Hepatocyte (in vitro differentiated cells): ENCODE data around the gene BMP6. TPM values are rescaled to one million over a fixed set of nuclear protein-coding genes. Genes with fewer than 3 reads are reported as not detected.

Experiments
- DNase-seq: peaks from one replicate; pipeline ENCODE4 v3.0.0-alpha.2; 2016; ENCODE audit warnings: low spot score
- H2AFZ ChIP-seq: fragments of 200-600 bp; sonication (generic); 2 replicates; pipeline ENCODE4 v1.6.0; 2016; ENCODE audit warnings: antibody characterized with exemption, mild to moderate bottlenecking
- H3K27ac ChIP-seq: fragments of 200-600 bp; sonication (generic); 2 replicates; pipeline ENCODE4 v1.5.1; 2016; ENCODE audit warnings: mild to moderate bottlenecking
- H3K27me3 ChIP-seq: fragments of 200-600 bp; sonication (generic); 2 replicates; pipeline ENCODE4 v1.6.1; 2016
- H3K36me3 ChIP-seq: fragments of 200-600 bp; sonication (generic); replicated peaks from 2 replicates; pipeline ENCODE4 v1.5.1; 2016; ENCODE audit warnings: low read depth; ENCODE audit not compliant: insufficient read depth
- H3K4me1 ChIP-seq: fragments of 200-600 bp; sonication (generic); 2 replicates; pipeline ENCODE4 v1.5.1; 2016; ENCODE audit warnings: mild to moderate bottlenecking, moderate library complexity; ENCODE audit not compliant: insufficient read depth
- H3K4me2 ChIP-seq: fragments of 200-600 bp; sonication (generic); 2 replicates; pipeline ENCODE4 v1.6.0; 2016
- H3K4me3 ChIP-seq: fragments of 200-600 bp; sonication (generic); 2 replicates; pipeline ENCODE4 v1.5.1; 2016; ENCODE audit warnings: mild to moderate bottlenecking
- H3K79me2 ChIP-seq: fragments of 200-600 bp; sonication (generic); 2 replicates; pipeline ENCODE4 v1.6.0; 2017; ENCODE audit warnings: mild to moderate bottlenecking
- H3K9me2 ChIP-seq: fragments of 200-600 bp; sonication (generic); replicated peaks from 2 replicates; pipeline ENCODE4 v1.6.0; 2017; ENCODE audit warnings: mild to moderate bottlenecking; ENCODE audit not compliant: insufficient read depth
- H3K9me3 ChIP-seq: fragments of 200-600 bp; sonication (generic); 2 replicates; pipeline ENCODE4 v1.5.1; 2016; ENCODE audit warnings: low read depth, mild to moderate bottlenecking
- H4K20me1 ChIP-seq: fragments of 200-600 bp; sonication (generic); 2 replicates; pipeline ENCODE4 v1.6.0; 2016; ENCODE audit warnings: mild to moderate bottlenecking; ENCODE audit not compliant: insufficient read depth, poor library complexity, severe bottlenecking
- EZH2 ChIP-seq: fragments of 200-600 bp; sonication (generic); IDR thresholded peaks from 2 replicates; pipeline ENCODE4 v1.6.1; 2016; ENCODE audit warnings: antibody characterized with exemption, mild to moderate bottlenecking, borderline replicate concordance
- EZH2phosphoT487 ChIP-seq: fragments of 200-600 bp; sonication (generic); IDR thresholded peaks from one replicate; pipeline ENCODE4 v1.6.1; 2018; ENCODE audit warnings: antibody characterized with exemption, mild to moderate bottlenecking, low read depth, moderate library complexity; ENCODE audit not compliant: unreplicated experiment, severe bottlenecking
- WGBS: methylation state at CpG from one replicate; pipeline ENCODE4 v1.1.6; 2016; ENCODE audit warnings: low lambda C conversion rate; ENCODE audit errors: missing lambda C conversion rate; 5-methylcytosine and 5-hydroxymethylcytosine counted together
- polyA plus RNA-seq: library from polyadenylated mRNA; unstranded; fragments of >200 nt; fragmentation: Nextera tagmentation; extraction: Ambion mirVana; gene quantifications from 2 replicates; pipeline ENCODE4 v1.2.1, GENCODE V29; 2016
- total RNA-seq: library from RNA; depleted of rRNA; stranded (reverse); fragments of >200 nt; gene quantifications from 2 replicates; pipeline ENCODE4 v1.2.3, GENCODE V29; 2014
- TF ChIP-seq, protein P1 (sequence below): fragments of 200-600 bp; sonication (generic); IDR thresholded peaks from 2 replicates; pipeline ENCODE4 v1.5.1; 2016; ENCODE audit warnings: antibody characterized with exemption, mild to moderate bottlenecking; ENCODE audit not compliant: poor library complexity

The BMP6 gene
- total and polyA plus RNA-seq, 2 experiments from 2014 or later: 4.0 to 4.3 TPM

DNA sequence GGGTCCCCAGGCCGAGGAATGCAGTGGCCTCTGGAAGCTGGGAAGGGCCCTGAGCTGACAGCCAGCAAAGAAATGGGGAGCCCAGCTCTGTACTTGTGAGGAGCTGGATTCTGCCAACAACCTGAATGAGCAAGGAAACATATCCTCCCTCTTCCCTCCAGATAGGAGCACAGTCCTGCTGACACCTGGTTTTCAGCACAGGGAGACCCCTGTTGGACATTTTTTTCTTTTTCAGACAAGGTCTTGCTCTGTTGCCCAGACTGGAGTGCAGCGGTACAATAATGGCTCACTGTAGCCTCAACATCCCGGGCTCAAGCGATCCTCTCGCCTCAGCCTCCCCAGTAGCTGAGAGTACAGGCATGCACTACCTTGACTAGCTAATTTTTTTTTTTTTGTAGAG, 21.5 kb downstream of the BMP6 start:
- 94% methylated on average over 5 of the region's 5 CpGs for WGBS
- no peak overlapping the region for H3K27ac ChIP-seq
- H4K20me1 ChIP-seq: no peaks in the 10 kb centered on the region
- peaks cover 8% of the 10 kb centered on the region for H3K27me3 ChIP-seq
- no peak overlapping the region for H3K4me3 ChIP-seq
- TF ChIP-seq, protein P1, sequence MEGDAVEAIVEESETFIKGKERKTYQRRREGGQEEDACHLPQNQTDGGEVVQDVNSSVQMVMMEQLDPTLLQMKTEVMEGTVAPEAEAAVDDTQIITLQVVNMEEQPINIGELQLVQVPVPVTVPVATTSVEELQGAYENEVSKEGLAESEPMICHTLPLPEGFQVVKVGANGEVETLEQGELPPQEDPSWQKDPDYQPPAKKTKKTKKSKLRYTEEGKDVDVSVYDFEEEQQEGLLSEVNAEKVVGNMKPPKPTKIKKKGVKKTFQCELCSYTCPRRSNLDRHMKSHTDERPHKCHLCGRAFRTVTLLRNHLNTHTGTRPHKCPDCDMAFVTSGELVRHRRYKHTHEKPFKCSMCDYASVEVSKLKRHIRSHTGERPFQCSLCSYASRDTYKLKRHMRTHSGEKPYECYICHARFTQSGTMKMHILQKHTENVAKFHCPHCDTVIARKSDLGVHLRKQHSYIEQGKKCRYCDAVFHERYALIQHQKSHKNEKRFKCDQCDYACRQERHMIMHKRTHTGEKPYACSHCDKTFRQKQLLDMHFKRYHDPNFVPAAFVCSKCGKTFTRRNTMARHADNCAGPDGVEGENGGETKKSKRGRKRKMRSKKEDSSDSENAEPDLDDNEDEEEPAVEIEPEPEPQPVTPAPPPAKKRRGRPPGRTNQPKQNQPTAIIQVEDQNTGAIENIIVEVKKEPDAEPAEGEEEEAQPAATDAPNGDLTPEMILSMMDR: no peak
- TF ChIP-seq EZH2phosphoT487 (no peak), EZH2 (no peak)
- no peaks in the 10 kb centered on the region for H3K9me2 ChIP-seq
- H3K79me2 ChIP-seq: no peaks in the 10 kb centered on the region
- H2AFZ ChIP-seq: no peak overlapping the region
- DNase-seq: no peak
- H3K4me2 ChIP-seq: no peak overlapping the region
- no peaks in the 10 kb centered on the region for H3K4me1 ChIP-seq
- H3K36me3 ChIP-seq: no peaks in the 10 kb centered on the region
- H3K9me3 ChIP-seq: no peaks in the 10 kb centered on the region

DNA sequence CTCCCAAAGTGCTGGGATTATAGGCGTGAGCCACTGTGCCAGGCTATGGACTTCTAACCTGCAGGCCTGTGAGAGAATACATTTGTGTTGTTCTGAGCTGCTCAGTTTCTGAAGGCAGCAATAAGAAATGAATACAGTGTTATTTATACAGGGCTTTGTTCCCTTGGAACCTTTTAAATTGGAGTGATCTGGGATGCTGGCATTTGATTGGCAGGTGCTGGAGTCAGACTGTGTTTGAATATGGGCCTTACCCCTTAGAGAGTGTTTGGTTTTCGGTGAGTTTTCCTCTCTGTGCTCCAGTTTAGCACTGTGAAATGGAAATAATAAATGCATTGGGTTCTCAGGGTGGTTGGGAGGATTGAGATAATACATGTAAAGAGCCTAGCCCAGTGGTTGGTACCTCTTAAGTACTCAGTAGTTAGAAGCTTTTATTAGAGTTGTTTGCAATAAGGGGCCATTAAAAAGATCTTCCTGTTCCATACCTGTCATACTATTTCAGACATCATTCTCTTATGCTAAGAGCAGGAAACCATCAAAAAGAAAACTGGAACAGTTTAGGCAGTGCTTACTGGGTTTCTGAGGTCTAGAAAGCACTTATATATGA, 22.1 kb downstream of the BMP6 start:
- Histone ChIP-seq H3K9me2 (no peaks in the 10 kb centered on the region), H3K27me3 (peaks cover 8% of the 10 kb centered on the region), H3K27ac (no peak overlapping the region), H4K20me1 (no peaks in the 10 kb centered on the region), H3K36me3 (no peaks in the 10 kb centered on the region), H3K79me2 (no peaks in the 10 kb centered on the region), H3K9me3 (no peaks in the 10 kb centered on the region), H3K4me2 (no peak overlapping the region), H3K4me3 (no peak overlapping the region), H2AFZ (no peak overlapping the region), H3K4me1 (no peaks in the 10 kb centered on the region)
- no peak for DNase-seq
- no peak for TF ChIP-seq EZH2
- TF ChIP-seq, protein P1: no peak
- 94% methylated on average over 2 of the region's 2 CpGs for WGBS

DNA sequence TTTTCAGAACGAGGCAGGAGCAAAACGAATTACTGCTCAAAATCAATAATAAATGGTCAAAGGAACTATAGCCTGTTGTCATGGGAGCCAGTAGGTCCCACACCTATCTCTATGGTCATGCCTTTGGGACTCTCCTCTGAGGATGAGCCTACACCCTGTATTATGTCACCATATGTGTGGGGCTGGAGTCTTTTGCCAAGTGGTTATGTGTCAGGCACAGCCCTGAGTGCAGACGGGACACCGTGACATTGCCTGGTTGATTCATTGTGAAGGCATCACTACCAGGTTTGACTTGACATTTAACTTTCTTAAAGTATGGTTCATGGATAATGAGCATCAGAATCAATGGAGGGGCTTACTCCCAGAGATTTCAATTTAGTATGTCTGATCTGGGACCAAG, 23.6 kb downstream of the BMP6 start:
- Histone ChIP-seq H3K4me3 (no peak overlapping the region), H4K20me1 (no peaks in the 10 kb centered on the region), H3K27me3 (no peaks in the 10 kb centered on the region), H2AFZ (no peak overlapping the region), H3K9me2 (no peaks in the 10 kb centered on the region), H3K36me3 (no peaks in the 10 kb centered on the region), H3K4me2 (no peak overlapping the region), H3K79me2 (no peaks in the 10 kb centered on the region), H3K9me3 (no peaks in the 10 kb centered on the region), H3K27ac (no peak overlapping the region), H3K4me1 (no peaks in the 10 kb centered on the region)
- TF ChIP-seq, protein P1: no peak
- TF ChIP-seq EZH2phosphoT487: no peak
- TF ChIP-seq EZH2: no peak
- DNase-seq: no peak
- WGBS: 88% methylated on average over 4 of the region's 4 CpGs

DNA sequence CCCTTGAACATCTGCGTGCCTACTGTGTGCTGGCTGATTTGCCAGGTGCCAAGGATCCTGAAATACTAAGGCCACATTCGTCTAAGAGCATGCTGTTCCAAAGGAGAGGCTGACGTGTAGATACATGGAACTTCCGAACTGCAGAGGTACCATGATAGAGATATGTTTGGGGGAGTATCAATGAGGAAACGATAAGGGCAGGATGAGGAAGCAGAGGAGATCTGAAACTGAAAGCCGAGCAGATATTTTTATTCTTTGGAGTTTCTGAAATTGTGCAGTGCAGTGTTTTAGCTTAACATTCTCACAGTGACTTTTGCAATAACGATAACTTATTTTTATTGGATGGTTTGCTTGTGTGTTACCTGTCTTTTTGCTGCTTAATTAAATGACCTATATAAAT, 24.3 kb downstream of the BMP6 start:
- no peaks in the 10 kb centered on the region for H4K20me1 ChIP-seq
- TF ChIP-seq, protein P1: no peak
- no peak for TF ChIP-seq EZH2
- TF ChIP-seq EZH2phosphoT487: no peak
- no peak overlapping the region for H3K4me2 ChIP-seq
- H3K79me2 ChIP-seq: no peaks in the 10 kb centered on the region
- 91% methylated on average over 7 of the region's 7 CpGs for WGBS
- H3K4me1 ChIP-seq: no peaks in the 10 kb centered on the region
- no peaks in the 10 kb centered on the region for H3K27me3 ChIP-seq
- no peak overlapping the region for H3K27ac ChIP-seq
- H3K4me3 ChIP-seq: no peak overlapping the region
- H3K9me3 ChIP-seq: no peaks in the 10 kb centered on the region
- DNase-seq: no peak
- H3K36me3 ChIP-seq: no peaks in the 10 kb centered on the region
- H3K9me2 ChIP-seq: no peaks in the 10 kb centered on the region
- H2AFZ ChIP-seq: no peak overlapping the region
